ENCODE data around the gene MYBPH.

DNA sequence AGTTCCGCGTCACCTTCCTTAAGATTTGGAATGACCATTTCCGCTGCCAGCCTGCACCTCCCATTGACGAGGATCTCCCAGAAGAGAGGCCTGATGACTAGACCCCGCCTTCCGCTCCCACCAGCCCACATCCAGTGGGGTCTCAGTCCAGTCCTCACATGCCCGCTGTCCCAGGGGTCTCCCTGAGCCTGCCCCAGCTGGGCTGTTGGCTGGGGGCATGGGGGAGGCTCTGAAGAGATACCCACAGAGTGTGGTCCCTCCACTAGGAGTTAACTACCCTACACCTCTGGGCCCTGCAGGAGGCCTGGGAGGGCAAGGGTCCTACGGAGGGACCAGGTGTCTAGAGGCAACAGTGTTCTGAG lies 9.8 kb downstream of the MYBPH start:
- no peak for TF ChIP-seq POLR2A (IDR thresholded peaks at IDR 0.05; ENCODE audit: low read depth, low read length)
- no peak for TF ChIP-seq SPI1 (IDR thresholded peaks at IDR 0.05; ENCODE audit: low read depth, low read length)
- TF ChIP-seq POLR2AphosphoS5 (IDR thresholded peaks at IDR 0.05; ENCODE audit: low read depth, low read length), result no peak
- no peak for TF ChIP-seq POU2F2 (IDR thresholded peaks at IDR 0.05; ENCODE audit: low read depth, low read length)

Measured in GM12891 (cell line).